ENCODE results near the gene ADD1.
A peak's percentile ranks its signal among the peaks of the same experiment; 100 is the strongest.

ADD1 gene

GRCh38 chr4:2862528-2862927 lies 18.9 kb downstream of the ADD1 start:
- no peak for DNase-seq

GRCh38 chr4:2863649-2864048 lies 20.0 kb downstream of the ADD1 start:
- DNase-seq = no peak

DNA sequence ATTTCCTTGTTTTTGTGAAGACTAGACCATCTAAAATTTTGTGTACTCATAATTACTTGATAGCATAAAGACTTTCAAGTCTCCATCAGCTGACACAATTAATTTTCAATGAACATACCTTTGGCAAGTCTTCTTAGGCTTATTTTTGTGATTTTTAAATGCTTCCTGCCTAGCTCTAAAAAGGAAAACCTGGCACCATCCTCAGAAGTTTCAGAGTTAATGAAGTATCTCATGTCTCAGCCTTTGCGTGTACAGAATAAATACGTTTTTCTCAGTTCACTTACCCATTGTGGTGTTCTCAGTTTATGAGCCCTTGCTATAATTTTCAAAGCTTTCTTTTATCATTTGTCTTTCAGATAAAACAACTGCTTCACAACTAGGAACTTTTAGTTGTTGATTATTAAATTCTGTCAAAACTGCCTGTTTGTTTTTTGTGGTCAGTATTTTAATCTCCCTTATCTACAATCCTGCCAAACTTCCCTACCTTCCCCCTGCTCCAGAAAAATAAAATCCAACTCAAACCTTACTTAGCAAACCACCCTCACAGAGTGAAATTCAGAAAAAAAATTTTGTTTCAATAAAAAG lies 21.6 kb downstream of the ADD1 start:
- no peak for DNase-seq

DNA sequence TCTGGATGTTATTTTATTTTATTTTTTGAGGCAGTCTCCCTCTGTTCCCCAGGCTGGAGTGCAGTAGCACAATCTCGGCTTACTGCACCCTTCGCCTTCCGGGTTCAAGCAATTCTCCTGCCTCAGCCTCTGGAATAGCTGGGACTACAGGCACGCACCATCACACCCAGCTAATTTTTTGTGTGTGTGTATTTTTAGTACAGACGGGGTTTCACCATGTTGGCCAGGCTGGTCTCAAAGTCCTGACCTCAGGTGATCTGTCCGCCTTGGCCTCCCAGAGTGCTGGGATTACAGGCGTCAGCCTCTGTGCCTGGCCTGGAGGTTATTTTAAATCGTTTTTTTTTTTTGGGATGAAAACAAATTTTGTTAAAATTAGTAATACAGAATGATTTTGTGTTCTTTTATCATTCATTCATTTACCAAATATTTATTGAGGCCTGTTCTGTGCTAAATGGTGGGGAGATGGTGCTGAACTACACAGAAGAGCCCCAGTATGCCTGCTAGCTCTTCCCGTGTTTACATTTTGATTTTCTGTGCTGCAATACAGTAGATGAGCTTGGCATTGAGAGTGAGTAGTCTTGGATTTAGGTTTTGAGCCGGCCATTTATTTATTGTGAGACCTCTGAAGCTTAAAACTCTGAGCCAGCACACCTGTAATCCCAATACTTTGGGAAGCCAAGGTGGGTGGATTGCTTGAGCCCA lies 22.7 kb downstream of the ADD1 start:
- no peak for DNase-seq

DNA sequence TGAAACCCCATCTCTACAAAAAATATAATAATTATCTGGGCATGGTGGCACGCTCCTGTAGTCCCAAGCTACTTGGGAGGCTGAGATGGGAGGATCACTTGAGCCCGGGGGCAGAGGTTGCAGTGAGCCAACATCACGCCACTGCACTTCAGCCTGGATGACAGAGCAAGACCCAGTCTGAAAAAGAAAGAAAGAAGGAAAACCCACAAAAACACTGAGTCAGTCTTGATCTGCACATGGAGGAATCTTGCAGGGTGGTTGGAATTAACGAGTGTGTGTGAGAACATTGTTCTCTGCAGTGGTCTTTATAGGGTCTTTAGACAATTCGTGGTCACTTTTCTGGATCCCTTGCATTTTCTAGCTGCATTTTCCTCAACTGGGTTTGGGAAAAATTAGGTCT lies 23.2 kb downstream of the ADD1 start:
- no peak for DNase-seq

DNA sequence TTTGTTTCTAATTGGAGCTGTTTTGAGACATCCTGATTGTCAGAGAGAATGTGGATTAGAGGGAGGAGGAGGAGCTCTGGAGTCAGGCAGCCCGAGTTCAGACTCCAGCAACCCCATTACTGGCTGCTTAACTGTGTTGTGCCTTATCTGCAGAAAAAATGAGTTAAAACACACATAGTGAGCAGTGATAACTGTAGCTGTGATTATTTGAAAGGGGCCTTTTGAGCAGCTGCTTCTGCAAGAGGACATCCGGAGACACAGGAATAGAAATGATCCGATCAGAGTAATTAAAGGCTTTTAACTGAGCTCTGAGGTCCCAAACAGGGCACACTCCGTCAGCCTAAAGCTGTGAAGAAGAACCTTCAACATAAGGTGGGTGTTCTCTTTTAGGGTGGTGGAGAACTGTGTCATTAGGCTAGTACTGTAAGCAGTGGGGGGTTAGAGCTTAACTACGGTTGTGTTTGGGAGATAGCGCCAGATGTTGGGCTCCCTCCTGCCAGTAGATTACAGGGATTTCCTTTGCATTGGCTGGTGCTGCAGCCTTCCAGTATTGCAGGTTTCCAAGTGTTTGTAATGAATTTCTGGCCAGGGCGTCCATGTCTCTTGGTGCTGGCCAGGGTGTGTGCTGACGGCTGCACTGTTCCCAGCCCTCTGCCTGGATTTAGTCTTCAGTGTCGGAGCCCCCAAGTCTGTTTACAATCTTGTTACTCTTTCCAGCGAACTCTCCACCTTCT lies 24.3 kb downstream of the ADD1 start:
- DNase-seq = peak; percentile 55

GRCh38 chr4:2868877-2869487 lies 25.3 kb downstream of the ADD1 start:
- no peak for DNase-seq

DNA sequence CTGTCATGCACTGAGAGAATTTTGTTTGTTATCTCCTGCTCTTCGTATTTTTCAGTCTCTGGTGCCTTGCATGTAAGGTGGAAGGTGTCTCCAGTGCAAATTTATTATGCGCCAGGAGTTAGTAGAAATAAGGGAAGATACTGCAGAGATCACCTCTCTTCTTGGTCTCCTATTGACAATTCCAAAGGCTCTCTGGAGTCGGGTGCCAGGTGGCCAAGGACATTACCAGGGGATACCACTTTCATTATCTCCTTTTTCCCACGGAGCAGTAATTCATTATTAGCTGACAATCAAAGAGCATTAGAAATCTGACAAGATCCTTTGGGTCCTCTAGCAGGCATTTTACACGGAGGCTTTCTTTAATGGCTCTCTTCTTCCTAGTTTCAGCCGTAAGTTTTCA lies 26.0 kb downstream of the ADD1 start:
- no peak for DNase-seq

GRCh38 chr4:2870082-2870481 lies 26.4 kb downstream of the ADD1 start:
- DNase-seq = no peak

DNA sequence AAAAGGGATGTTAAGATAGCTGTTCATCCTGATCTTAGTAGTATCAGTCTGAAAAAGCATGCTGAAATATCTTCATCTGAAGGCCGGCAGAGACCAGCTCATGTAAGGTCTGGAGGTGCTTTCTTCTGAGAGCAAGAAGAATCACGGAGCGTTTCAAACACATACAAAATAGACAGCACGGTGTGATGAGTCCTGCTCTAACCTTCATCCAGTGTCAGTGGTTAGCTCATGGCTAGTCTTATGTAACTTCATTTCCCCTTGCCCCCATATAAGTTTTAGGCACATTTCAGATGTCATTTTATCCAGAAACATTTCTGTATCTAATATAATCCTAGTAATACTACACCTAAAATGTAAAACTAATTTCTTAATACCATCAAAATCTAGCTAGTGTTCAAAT lies 27.8 kb downstream of the ADD1 start:
- no peak for DNase-seq

DNA sequence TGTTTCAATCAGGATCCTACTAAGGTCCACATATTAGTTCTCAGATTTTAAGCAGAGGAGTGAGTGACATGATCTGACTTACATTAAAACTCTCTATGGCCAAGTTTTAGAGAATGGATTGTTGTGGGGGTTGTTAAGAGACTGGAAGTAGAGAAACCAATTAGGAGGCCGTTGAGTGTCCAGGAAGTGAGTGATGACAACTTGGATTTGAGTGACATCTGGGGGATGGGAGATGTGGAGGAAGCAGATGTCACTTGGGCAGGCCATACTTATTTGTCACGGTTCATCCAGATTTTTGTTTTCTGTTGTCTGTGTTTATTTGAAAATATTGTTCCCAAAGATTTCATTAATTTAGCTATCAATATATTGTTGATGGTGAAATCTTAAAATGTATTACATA lies 28.3 kb downstream of the ADD1 start:
- peak; percentile 57 for DNase-seq

- DNase-seq = no peak
These were observed 29.7 kb downstream of the ADD1 start for GRCh38 chr4:2873329-2873728.

GRCh38 chr4:2874861-2875260 lies 31.2 kb downstream of the ADD1 start:
- no peak for DNase-seq

DNA sequence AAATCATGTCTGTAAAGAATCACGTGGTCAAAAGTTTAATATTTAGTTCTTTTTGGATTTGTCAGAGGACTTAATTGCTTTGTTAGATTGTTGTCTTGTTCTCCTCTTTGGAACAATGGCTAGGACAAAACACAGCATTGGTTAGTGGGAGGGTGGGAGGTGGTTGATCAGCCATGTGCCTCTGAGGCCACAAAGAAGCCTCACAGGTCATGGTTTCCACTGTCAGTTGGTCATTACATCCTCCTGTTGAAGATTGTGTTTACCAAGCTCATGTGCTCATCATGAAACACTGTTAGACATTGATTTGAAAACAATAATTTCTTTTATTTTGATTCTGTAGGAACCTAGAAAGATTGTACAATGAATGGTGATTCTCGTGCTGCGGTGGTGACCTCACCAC lies 31.9 kb downstream of the ADD1 start:
- no peak for DNase-seq

- DNase-seq = no peak
These were observed 34.7 kb downstream of the ADD1 start for GRCh38 chr4:2878346-2878745.

GRCh38 chr4:2879026-2879425 lies 35.4 kb downstream of the ADD1 start:
- DNase-seq = no peak

GRCh38 chr4:2881431-2881830 lies 37.8 kb downstream of the ADD1 start:
- DNase-seq = no peak

GRCh38 chr4:2882341-2882740 lies 38.7 kb downstream of the ADD1 start:
- DNase-seq = no peak

- no peak for DNase-seq
These were observed 42.5 kb downstream of the ADD1 start for GRCh38 chr4:2886161-2886560.

- DNase-seq = peak; percentile 85
These were observed 43.0 kb downstream of the ADD1 start for GRCh38 chr4:2886622-2887021.

DNA sequence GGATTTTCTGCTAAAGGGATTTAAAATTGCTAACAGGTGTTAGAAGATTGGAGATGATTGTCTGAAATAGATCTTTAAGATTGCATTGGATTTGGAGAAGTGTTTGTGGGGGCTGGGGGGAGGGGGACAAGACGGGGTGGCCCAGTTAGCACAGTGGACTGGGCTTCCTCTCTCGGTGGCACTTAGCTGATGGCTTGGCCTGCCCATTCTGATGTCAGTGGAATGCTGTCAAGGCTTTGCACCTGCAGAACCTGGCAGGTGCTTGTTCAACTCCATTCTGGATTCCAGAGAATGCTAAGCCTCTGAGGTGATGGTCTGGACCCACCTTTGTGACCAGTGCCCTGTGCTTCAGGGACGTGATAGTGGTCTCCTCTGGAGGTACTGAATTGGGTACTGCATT lies 43.7 kb downstream of the ADD1 start:
- no peak for DNase-seq

DNA sequence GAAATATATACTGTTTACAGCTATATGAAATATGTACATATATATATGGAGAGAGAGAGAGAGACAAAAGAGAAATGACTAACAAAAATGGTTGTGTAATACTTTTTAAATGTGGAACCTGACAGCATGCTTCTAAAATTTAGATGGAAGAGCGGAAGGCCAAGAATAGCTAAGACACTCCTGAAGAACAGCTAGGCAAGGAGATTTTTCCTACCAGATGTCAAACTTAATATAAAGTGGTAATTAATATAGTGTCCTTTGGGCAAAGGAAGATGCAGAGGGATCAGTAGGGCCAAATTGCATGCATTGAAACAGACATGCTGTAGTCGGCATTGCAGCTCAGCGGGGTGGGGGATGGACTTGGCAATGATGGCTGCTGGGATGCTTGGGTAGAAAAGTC lies 45.2 kb downstream of the ADD1 start:
- DNase-seq = no peak

GRCh38 chr4:2891294-2891693 lies 47.6 kb downstream of the ADD1 start:
- DNase-seq = no peak

GRCh38 chr4:2893772-2894171 lies 50.1 kb downstream of the ADD1 start:
- no peak for DNase-seq
